ENCODE results near the gene MCM6. TPM values are rescaled to one million over a fixed set of nuclear protein-coding genes. Genes with fewer than 3 reads are reported as not detected.
"Not testable (repeated sequence)": the region's sequence is repeated elsewhere in the genome, so short reads cannot be mapped to it uniquely, and the experiment has no call there.

Gene MCM6
- total RNA-seq, 2 donors from 2014 or later, result 7.7 to 9.2 TPM

DNA sequence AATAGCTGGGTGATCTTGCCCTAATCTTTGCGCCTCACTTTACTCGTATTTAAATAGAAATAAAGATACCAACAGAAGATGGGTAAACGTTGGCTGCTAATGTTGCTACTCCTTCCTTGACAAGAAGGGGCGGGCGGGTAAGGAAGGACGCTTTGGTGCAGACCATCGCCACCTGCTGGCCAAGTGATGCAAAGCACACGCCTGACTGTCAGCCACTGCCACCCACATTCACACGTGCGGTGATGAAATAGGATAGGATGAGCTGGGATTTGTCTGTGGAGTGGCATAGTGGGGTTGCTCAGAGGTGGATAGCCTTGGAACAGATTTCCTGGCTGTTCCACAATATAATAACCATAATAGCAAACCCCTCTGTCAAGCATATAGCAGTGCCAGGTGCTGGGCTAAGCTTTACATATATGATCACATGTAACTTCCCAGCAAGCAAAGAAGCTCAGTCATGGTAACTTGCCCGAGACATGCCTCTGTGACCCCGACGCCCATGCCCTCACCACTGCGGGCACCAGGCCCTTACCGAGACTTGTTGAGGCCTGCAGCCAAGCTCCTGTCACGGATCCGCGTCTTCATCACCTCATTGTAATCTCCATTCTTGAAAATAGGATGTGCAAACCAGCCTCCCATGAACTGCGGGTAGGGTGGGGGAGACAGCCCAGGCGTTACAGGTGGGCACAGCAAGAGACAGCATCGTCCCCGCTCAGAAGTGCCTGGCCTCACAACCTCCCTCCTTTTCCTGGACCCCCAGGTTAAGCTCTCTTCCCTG, 78.6 kb downstream of the MCM6 start:
- intact Hi-C loops (cut with DNase I), result no loop called here

DNA sequence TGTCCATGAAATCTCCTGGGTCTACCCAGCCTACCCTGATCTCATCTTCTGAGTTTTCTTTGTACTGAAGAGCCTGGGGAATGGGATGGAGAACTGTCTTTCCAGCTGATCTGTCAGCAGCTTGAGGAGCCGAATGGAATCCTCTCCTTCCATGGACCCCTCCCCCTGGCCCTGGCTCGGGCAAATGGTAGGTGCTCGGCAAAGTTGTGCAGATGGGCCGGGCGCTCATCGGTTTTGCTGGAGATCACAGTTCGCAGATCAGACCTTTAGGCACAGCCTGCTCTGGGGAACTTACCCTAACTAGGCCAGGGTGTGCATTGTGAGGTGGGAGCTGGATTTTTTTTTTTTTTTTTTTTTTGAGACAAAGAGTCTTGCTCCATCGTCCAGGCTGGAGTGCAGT, 79.6 kb downstream of the MCM6 start:
- no peak for ATAC-seq
- intact Hi-C loops (cut with DNase I), result no loop called here
- no peak for DNase-seq

More for the DNA sequence above, 78.6 kb downstream of the MCM6 start:
- ATAC-seq (peak; percentile 79 to 83), DNase-seq (peak; percentile 75)

DNA sequence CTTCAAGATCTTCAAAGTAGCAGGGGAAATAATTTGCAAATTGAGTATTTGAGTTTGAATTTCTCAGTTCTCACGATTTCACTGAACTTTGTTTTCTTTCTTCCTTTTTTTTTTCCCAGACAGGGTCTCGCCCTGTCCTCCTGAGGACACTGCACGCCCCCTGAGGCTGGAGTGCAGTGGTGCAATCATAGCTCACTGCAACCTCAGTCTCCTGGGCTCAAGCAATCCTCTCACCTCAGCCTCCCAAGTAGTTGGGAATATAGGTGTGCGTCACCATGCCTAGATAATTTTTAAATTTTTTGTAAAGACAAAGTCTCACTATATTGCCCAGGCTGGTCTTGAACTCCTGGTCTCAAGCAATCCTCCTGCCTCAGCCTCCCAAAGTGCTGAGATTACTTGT, 80.6 kb downstream of the MCM6 start:
- ATAC-seq; DNase-seq; intact Hi-C loops (cut with DNase I): not testable (repeated sequence)

DNA sequence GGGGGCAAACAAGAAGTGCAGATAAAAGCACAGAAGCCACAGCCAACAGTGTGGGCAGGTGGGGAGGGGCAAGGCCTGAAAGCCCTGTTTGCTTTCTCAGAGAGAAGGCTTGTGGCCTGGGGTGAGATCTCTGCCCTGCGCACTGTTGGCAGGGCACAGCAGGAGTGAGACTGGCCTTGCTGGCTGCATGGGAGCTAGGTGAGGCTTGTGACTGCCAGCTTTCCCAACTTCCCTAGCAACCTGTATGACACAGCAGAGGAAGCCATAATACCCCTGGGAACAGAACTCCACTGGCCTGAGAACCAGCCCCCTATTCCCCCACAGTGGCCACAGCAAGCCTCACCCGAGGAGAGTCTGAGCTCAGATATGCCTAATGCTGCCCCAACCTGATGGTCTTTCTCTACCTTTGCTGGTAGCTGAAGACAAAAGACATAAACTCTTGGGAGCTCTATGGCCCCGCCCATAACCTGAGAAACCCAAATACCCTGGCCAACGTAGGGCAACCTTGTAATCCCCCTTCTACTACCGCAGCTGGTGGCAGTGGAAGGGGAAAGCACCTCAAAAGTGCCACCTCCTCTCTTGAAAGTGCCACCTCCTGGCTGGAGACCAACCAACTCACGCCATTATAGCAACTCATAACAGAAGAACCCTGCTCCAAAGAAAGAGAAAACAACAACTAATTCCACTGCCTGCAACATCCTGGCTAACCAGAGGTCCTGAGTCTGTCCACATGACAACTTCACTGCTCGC, 83.7 kb downstream of the MCM6 start:
- intact Hi-C loops (cut with DNase I), result no loop called here
- ATAC-seq (no peak), DNase-seq (no peak)

DNA sequence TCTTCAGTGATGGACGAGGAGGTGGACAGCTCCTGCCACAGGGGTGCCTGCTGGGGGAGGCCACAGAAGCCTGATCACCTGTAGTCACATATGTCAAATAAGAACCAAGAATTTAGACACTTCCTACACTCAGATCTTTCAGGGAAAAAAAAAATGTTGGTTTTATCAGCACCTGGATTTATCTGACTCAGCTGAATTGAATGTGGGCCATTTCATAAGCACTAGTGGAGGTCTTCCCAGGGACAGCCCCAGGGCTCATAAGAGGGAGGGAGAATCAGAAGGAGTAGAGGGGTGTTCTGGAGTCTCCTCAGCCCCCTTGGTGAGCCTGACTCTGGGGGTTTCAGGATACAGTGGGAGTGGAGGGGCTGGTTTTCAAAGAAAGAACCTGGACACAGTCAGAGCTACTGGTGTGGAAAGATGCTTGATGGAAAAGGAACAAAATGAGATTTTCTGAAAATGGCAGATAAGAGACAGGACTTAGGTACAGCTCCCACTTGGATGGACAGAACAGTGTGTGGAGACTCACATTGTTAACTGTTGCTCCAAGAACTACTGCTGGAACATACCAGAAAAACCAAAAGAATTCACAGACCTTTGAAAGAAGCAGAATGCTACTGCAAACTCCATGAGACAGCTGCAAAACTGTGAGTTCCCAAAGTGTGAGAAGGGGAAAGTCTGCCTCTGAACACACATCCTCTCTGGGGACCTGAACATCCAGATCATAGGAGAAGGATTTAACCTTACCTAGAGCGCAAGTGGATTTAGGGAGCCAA, 84.6 kb downstream of the MCM6 start:
- peak in 1 of 2 donors; percentile 14 for ATAC-seq
- intact Hi-C loops (cut with DNase I), result no loop called here
- no peak for DNase-seq

DNA sequence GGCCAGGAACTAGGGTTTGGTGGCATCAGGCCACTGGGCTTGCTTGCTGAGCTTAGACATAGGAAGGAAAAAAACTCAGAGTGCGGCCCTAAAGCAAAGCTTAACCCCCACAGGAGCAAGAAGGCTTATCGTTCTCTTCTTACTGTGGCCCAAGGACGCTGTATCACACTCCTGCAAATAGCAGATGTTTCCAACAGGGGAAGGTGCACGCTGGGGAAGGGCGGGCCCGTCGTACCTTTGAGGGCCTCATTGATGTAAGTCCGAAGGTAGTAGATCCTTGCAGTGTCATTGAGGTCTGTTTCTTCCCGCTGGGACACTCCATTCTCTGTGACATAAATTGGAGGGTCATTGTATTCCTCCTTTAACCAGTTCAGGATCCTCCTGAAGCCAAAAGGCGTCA, 85.8 kb downstream of the MCM6 start:
- intact Hi-C loops (cut with DNase I), result no loop called here
- DNase-seq (no peak), ATAC-seq (no peak)

Other genes starting within 250 kb of the MCM6 start
- 10 to 100 TPM; 56.6 to 75.8 TPM for gene UBXN4, start 134.6 kb downstream of the MCM6 start, total RNA-seq
- gene LCT, start 39.3 kb downstream of the MCM6 start, total RNA-seq, result not detected
- 10 to 100 TPM; 56.8 to 71.8 TPM for gene DARS1, start 109.2 kb upstream of the MCM6 start, total RNA-seq
- 1 to 10 TPM; 4.4 to 7.7 TPM for gene CXCR4, start 241.7 kb upstream of the MCM6 start, total RNA-seq

All from left cardiac atrium (tissue), 4 donors.